ENCODE results near the gene CIRBP.
"Not testable (repeated sequence)": the region's sequence is repeated elsewhere in the genome, so short reads cannot be mapped to it uniquely, and the experiment has no call there.

The CIRBP gene

GRCh38 chr19:1299801-1300200 is 30.7 kb downstream of the CIRBP start:
- no peak for DNase-seq (ENCODE audit: low read depth in 2 of 2)
- H3K4me3 ChIP-seq (replicated peaks in 1 of 2; ENCODE audit: low read depth in 2 of 2, low read length in 2 of 2), result no peak overlapping the region
- TF ChIP-seq CTCF (IDR thresholded peaks at IDR 0.05; ENCODE audit: low read depth, low read length), result no peak

GRCh38 chr19:1300744-1301490 is 31.8 kb downstream of the CIRBP start:
- TF ChIP-seq CTCF (IDR thresholded peaks at IDR 0.05; ENCODE audit: low read depth, low read length), result no peak
- H3K4me3 ChIP-seq (replicated peaks in 1 of 2; ENCODE audit: low read depth in 2 of 2, low read length in 2 of 2), result no peak overlapping the region
- no peak for DNase-seq (ENCODE audit: low read depth in 2 of 2)

GRCh38 chr19:1302533-1303239 is 33.6 kb downstream of the CIRBP start:
- no peak for DNase-seq (ENCODE audit: low read depth in 2 of 2)
- H3K4me3 ChIP-seq (replicated peaks in 1 of 2; ENCODE audit: low read depth in 2 of 2, low read length in 2 of 2), result no peak overlapping the region
- TF ChIP-seq CTCF (IDR thresholded peaks at IDR 0.05; ENCODE audit: low read depth, low read length), result no peak

- H3K4me3 ChIP-seq (replicated peaks in 1 of 2; ENCODE audit: low read depth in 2 of 2, low read length in 2 of 2), result no peak overlapping the region
- DNase-seq (ENCODE audit: low read depth in 2 of 2), result no peak
- no peak for TF ChIP-seq CTCF (IDR thresholded peaks at IDR 0.05; ENCODE audit: low read depth, low read length)
Observed at GRCh38 chr19:1304197-1304924, 35.2 kb downstream of the CIRBP start.

- H3K4me3 ChIP-seq (replicated peaks in 1 of 2; ENCODE audit: low read depth in 2 of 2, low read length in 2 of 2); DNase-seq (ENCODE audit: low read depth in 2 of 2): not testable (repeated sequence)
Observed at GRCh38 chr19:1305354-1305753, 36.2 kb downstream of the CIRBP start.

GRCh38 chr19:1307320-1307719 is 38.2 kb downstream of the CIRBP start:
- TF ChIP-seq CTCF (IDR thresholded peaks at IDR 0.05; ENCODE audit: low read depth, low read length), result no peak
- no peak for DNase-seq (ENCODE audit: low read depth in 2 of 2)
- H3K4me3 ChIP-seq (replicated peaks in 1 of 2; ENCODE audit: low read depth in 2 of 2, low read length in 2 of 2), result no peak overlapping the region

GRCh38 chr19:1307755-1308303 is 38.7 kb downstream of the CIRBP start:
- no peak for DNase-seq (ENCODE audit: low read depth in 2 of 2)

More at GRCh38 chr19:1307755-1308303, 38.7 kb downstream of the CIRBP start:
- no peak for TF ChIP-seq CTCF (IDR thresholded peaks at IDR 0.05; ENCODE audit: low read depth, low read length)
- no peak overlapping the region for H3K4me3 ChIP-seq (replicated peaks in 1 of 2; ENCODE audit: low read depth in 2 of 2, low read length in 2 of 2)

Data from cardiac fibroblast (primary cell).